ENCODE data around the gene E2F7.
"Not testable (repeated sequence)": the region's sequence is repeated elsewhere in the genome, so short reads cannot be mapped to it uniquely, and the experiment has no call there.

E2F7 gene

GRCh38 chr12:77082021-77082420 lies 16.7 kb upstream of the E2F7 start:
- no peak for TF ChIP-seq CTCF (IDR thresholded peaks at IDR 0.05; ENCODE audit: low read depth, low read length, missing control alignments)
- no peak overlapping the region for H3K4me3 ChIP-seq (ENCODE audit: low read depth, low read length)
- no peak for DNase-seq (ENCODE audit: low read depth)

GRCh38 chr12:77079631-77080030 lies 14.3 kb upstream of the E2F7 start:
- H3K4me3 ChIP-seq (ENCODE audit: low read depth, low read length) = no peak overlapping the region
- DNase-seq (ENCODE audit: low read depth) = no peak
- TF ChIP-seq CTCF (IDR thresholded peaks at IDR 0.05; ENCODE audit: low read depth, low read length, missing control alignments) = no peak

- no peak for TF ChIP-seq CTCF (IDR thresholded peaks at IDR 0.05; ENCODE audit: low read depth, low read length, missing control alignments)
- no peak overlapping the region for H3K4me3 ChIP-seq (ENCODE audit: low read depth, low read length)
- no peak for DNase-seq (ENCODE audit: low read depth)
Measured at GRCh38 chr12:77078231-77078630, 12.9 kb upstream of the E2F7 start.

GRCh38 chr12:77076886-77077285 lies 11.5 kb upstream of the E2F7 start:
- DNase-seq (ENCODE audit: low read depth) = no peak
- no peak overlapping the region for H3K4me3 ChIP-seq (ENCODE audit: low read depth, low read length)
- no peak for TF ChIP-seq CTCF (IDR thresholded peaks at IDR 0.05; ENCODE audit: low read depth, low read length, missing control alignments)

- H3K4me3 ChIP-seq (ENCODE audit: low read depth, low read length); DNase-seq (ENCODE audit: low read depth): not testable (repeated sequence)
Measured at GRCh38 chr12:77073894-77074293, 8.5 kb upstream of the E2F7 start.

GRCh38 chr12:77072833-77073495 lies 7.6 kb upstream of the E2F7 start:
- DNase-seq (ENCODE audit: low read depth) = no peak
- H3K4me3 ChIP-seq (ENCODE audit: low read depth, low read length) = no peak overlapping the region
- TF ChIP-seq CTCF (IDR thresholded peaks at IDR 0.05; ENCODE audit: low read depth, low read length, missing control alignments) = no peak

GRCh38 chr12:77070800-77071449 lies 5.6 kb upstream of the E2F7 start:
- DNase-seq (ENCODE audit: low read depth) = no peak
- no peak overlapping the region for H3K4me3 ChIP-seq (ENCODE audit: low read depth, low read length)
- TF ChIP-seq CTCF (IDR thresholded peaks at IDR 0.05; ENCODE audit: low read depth, low read length, missing control alignments) = no peak
